LNCAP (cell line): ENCODE results near the gene USP14.

Experiments used
- TF ChIP-seq, protein P1 (sequence below): fragments of 450-650 bp; IDR thresholded peaks from 2 replicates; pipeline ENCODE4 v1.5.1; 2017; ENCODE audit warnings: mild to moderate bottlenecking

Gene USP14

DNA sequence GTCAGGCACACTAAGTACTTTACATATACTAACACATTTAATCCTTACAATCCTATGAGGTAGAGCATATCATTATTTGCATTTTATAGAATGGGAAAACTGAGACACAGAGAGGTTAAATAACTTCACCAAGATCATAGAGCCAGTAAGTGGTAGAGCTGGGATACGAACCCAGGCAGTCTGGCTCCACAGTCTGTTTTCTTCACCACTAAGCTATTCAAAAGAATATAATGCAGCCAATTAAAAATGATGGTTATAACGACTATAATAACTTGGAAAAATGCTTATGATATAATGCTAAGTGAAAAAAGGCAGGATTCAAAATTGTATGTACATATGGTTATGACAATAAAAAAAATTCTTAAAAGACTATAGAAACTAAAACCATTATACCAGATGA, 102.2 kb downstream of the USP14 start:
- TF ChIP-seq, protein P1, sequence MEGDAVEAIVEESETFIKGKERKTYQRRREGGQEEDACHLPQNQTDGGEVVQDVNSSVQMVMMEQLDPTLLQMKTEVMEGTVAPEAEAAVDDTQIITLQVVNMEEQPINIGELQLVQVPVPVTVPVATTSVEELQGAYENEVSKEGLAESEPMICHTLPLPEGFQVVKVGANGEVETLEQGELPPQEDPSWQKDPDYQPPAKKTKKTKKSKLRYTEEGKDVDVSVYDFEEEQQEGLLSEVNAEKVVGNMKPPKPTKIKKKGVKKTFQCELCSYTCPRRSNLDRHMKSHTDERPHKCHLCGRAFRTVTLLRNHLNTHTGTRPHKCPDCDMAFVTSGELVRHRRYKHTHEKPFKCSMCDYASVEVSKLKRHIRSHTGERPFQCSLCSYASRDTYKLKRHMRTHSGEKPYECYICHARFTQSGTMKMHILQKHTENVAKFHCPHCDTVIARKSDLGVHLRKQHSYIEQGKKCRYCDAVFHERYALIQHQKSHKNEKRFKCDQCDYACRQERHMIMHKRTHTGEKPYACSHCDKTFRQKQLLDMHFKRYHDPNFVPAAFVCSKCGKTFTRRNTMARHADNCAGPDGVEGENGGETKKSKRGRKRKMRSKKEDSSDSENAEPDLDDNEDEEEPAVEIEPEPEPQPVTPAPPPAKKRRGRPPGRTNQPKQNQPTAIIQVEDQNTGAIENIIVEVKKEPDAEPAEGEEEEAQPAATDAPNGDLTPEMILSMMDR, result no peak

DNA sequence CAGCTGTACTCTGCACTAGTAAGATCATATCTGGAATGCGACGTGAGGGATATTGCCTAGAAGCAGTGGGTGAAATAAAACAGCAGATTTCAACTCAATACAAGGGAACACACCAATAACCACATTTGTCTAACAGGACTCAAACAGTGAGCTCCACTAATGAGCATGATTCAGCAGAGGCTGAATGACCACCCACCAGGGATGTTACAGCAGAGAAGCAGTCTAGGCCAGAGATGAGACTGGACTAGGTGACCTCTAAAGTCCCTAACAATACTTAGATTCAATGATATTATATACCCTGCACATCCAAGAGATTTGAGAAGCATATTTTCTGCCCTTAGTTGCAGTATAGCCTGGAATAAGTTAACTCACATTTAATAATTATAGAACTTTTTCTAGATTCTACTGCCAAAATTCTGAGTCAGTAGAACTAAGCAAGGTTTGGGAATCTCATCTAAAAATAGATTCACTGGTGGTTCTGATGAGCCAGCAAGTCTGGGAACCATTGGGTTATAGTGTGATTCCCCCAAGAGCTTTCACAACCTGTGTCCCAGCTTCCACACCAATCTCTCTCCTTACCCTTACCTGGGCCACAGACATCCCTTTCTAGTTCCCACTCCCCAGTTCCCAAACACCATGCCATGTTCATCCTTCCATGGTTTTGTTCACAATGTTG, 103.2 kb downstream of the USP14 start:
- TF ChIP-seq, protein P1, result no peak
